Thyroid gland (tissue), 4 donors: ENCODE data around the gene PPP2R5E. TPM values are rescaled to one million over a fixed set of nuclear protein-coding genes. Genes with fewer than 3 reads are reported as not detected.

Experiments
- DNase-seq, 2 donors: peaks; one replicate each; pipeline ENCODE4 v3.0.0-alpha.2; 2019
- H3K27ac ChIP-seq, 3 donors: fragments of 200-600 bp; sonication (generic); 1 replicate in 2 of 3; 2 replicates in 1 of 3; pipeline ENCODE4 v1.5.1; 2016 to 2019; ENCODE audit warnings: mild to moderate bottlenecking in 1 of 3, moderate library complexity in 1 of 3
- H3K27me3 ChIP-seq: fragments of 200-600 bp; sonication (generic); one replicate; pipeline ENCODE4 v1.5.1; 2019
- H3K36me3 ChIP-seq, 2 donors: fragments of 200-600 bp; sonication (generic); one replicate each; pipeline ENCODE4 v1.5.1; 2016 to 2019
- H3K4me1 ChIP-seq, 2 donors: fragments of 200-600 bp; sonication (generic); one replicate each; pipeline ENCODE4 v1.5.1; 2017 to 2019
- H3K4me3 ChIP-seq, 3 donors: fragments of 200-600 bp; sonication (generic); replicated peaks in 1 of 3; 1 replicate in 2 of 3; 2 replicates in 1 of 3; pipeline ENCODE4 v1.5.1; 2016; ENCODE audit warnings: mild to moderate bottlenecking in 1 of 3
- H3K9me3 ChIP-seq: fragments of 200-600 bp; sonication (generic); one replicate; pipeline ENCODE4 v1.5.1; 2017
- CTCF ChIP-seq, 6 experiments: fragments of 200-600 bp in 3 of 6; fragments of 450-650 bp in 3 of 6; sonication (generic) in 3 of 6; IDR thresholded peaks; one replicate each; pipeline ENCODE4 v1.5.1; 2016 to 2019; ENCODE audit warnings: antibody characterized with exemption in 6 of 6, mild to moderate bottlenecking in 2 of 6, inconsistent platforms in 1 of 6, moderate library complexity in 1 of 6
- POLR2A ChIP-seq, 2 donors: fragments of 450-650 bp; IDR thresholded peaks; one replicate each; pipeline ENCODE4 v1.6.1; 2017; ENCODE audit warnings: antibody characterized with exemption in 2 of 2, mild to moderate bottlenecking in 2 of 2, moderate library complexity in 1 of 2
- WGBS, 2 donors: methylation state at CpG; one replicate each; pipeline ENCODE4 v1.1.5; 2017; 5-methylcytosine and 5-hydroxymethylcytosine counted together
- intact Hi-C: fragments of 100-400 bp; cut with DNase I; formaldehyde crosslinking; loops from one replicate; pipeline ENCODE4 v1.15.1; 2023
- total RNA-seq, 4 donors: library from RNA; depleted of rRNA; stranded (reverse); fragments of >200 nt; gene quantifications; one replicate each; pipeline ENCODE4 v1.2.3, GENCODE V29; 2016

PPP2R5E gene
- total RNA-seq, 4 donors from 2014 or later, result 30.0 to 42.3 (median 36.0) TPM

DNA sequence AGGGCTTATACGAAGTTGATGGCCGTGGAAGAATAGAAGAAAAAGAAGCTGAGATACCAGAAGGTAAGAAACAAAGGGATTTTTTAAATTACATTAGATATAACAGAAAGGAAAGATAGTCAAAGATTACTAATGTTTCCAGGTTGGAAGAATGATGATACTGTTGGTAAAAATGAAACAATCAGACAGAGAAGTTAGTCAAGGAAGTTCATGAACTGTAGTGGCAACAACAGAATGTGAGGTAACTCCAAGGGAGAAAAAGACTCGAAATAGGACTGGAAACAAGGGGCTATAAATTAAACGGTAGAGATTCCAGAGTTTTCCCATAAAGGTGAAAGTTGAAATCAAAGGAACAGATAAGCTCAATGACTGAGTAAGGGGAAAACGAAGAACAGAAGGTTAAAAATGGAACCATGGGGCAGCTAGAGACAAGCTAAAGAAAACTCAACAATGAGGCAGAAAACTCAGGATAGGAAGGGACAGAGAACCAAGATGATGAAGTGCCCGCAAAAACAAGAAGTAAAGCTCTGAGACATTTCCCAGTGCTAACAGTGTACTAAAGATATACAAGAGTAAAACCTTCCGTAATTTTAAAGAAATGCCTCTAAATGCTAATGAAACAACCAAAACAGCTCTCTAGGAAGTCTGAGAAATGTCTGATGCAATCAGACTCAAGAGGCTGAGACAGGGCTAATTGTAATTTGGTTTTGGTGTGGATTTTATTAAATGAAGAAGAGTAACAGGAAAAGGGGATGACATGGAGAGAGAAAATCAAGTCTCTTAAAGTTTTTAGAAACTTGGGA lies 70.0 kb downstream of the PPP2R5E start:
- no peak for DNase-seq
- Histone ChIP-seq H3K27me3 (no peaks in the 10 kb centered on the region), H3K27ac (no peak overlapping the region), H3K9me3 (no peaks in the 10 kb centered on the region), H3K36me3 (no peaks in the 10 kb centered on the region), H3K4me1 (peaks cover 14 to 33% of the 10 kb centered on the region in 2 donors), H3K4me3 (no peak overlapping the region)
- TF ChIP-seq CTCF (IDR thresholded peaks at IDR 0.05) (no peak), POLR2A (IDR thresholded peaks at IDR 0.05) (no peak)
- intact Hi-C loops, result no loop called here
- WGBS, 2 donors, result 79 to 84% methylated on average over 7 of the region's 7 CpGs

DNA sequence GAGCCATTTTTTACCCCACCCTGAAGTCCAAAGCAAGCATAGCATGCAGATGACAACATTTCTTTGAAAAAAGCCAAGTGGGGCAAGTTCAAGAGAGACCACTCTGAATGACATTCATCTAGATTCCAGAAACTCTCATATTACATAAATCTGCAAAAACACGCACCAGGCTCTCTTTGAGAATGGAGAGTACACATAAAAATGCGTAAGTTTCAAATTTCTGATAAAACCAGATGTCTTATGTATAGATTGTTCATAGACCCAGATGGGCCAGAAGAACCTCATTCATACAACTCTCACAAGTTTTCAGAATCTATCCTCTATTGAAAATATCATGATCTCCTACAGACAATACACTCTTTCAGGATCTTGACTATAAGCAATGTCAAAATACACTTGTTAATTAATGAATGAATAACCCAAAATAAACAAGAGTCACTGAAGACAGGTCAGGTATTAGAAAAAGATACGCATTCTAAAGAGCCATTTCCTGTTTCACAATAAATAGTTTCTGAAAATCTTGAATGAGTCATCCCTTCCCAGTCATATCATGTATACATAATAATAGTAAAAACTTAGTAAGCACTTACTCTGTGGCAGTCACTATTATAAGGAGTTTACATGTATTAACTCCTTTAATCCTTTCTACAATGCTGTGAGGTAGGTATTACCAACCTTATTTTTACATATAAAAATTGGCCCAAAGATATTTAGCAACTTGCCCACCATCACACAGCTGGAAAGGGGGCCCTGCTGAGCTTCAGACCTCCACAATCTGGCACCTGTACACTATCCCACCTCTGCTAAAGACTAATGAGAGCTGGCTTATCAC lies 72.0 kb downstream of the PPP2R5E start:
- intact Hi-C loops, result no loop called here
- Histone ChIP-seq H3K27ac (no peak overlapping the region), H3K27me3 (no peaks in the 10 kb centered on the region), H3K9me3 (no peaks in the 10 kb centered on the region), H3K4me3 (no peak overlapping the region), H3K36me3 (no peaks in the 10 kb centered on the region), H3K4me1 (peaks cover 6 to 31% of the 10 kb centered on the region in 2 donors)
- DNase-seq, result no peak
- 73 to 80% methylated on average over 3 of the region's 3 CpGs for WGBS, 2 donors
- TF ChIP-seq CTCF (IDR thresholded peaks at IDR 0.05) (no peak), POLR2A (IDR thresholded peaks at IDR 0.05) (no peak)

GRCh38 chr14:63468294-63468693 lies 74.9 kb downstream of the PPP2R5E start:
- no peaks in the 10 kb centered on the region for H3K27me3 ChIP-seq
- no peaks in the 10 kb centered on the region for H3K9me3 ChIP-seq
- H3K4me1 ChIP-seq, result peaks cover 6 to 26% of the 10 kb centered on the region in 2 donors
- intact Hi-C loops, result no loop called here
- no peak for DNase-seq
- no peak overlapping the region for H3K4me3 ChIP-seq
- TF ChIP-seq CTCF (IDR thresholded peaks at IDR 0.05) (no peak), POLR2A (IDR thresholded peaks at IDR 0.05) (no peak)
- WGBS, 2 donors, result 67 to 80% methylated on average over 1 of the region's 1 CpG
- no peaks in the 10 kb centered on the region for H3K36me3 ChIP-seq
- H3K27ac ChIP-seq, result no peak overlapping the region

DNA sequence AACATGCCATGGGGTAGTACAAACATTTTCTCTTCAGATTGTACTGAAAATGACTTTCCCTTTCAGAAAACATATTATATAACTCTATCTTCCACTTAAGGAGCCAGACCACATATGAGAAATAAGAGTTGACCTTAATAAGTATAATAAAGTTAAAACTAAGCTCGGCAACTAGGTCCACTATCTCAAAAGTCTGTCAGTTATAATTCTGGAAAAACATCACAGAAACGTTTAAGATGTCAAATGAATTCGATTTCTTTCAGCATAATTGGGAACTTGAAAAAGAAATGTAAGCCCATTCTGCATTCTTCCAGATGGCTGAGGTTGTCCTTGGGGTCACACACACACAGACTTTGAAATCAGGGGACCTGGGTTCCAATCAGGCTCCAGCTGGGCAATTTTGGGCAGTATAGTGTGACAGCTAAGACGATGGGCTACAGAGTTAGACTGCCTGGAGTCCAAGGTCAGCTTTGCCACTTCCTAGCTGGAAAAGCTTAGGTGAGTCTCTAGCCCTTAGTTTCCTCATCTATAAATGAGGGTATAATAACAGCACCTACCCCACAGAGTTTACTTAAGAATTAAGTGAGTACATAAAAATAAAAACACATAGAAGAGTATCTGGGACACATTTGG lies 75.6 kb downstream of the PPP2R5E start:
- Histone ChIP-seq H3K4me1 (peaks cover 6 to 22% of the 10 kb centered on the region in 2 donors), H3K4me3 (no peak overlapping the region), H3K27ac (no peak overlapping the region), H3K36me3 (no peaks in the 10 kb centered on the region), H3K9me3 (no peaks in the 10 kb centered on the region), H3K27me3 (no peaks in the 10 kb centered on the region)
- no peak for TF ChIP-seq POLR2A (IDR thresholded peaks at IDR 0.05)
- intact Hi-C loops, result no loop called here
- no peak for DNase-seq
- WGBS, 2 donors, result 74% methylated on average over 4 of the region's 4 CpGs

DNA sequence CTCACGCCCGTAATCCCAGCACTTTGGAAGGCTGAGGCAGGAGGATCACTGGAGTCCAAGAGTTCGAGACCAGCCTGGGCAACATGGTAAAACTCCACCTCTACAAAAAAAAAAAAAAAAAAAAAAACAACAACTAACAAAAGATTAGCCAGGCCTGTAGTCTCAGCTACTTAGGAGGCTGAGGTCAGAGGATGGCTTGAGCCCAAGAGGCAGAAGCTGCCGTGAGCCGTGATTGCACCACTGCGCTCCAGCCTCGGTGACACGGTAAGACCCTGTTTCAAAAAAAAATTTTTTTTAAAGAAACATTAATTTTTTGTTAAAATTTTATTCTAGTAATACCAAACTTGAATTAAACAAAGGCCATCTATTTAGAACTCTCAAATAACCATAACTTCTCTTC lies 77.8 kb downstream of the PPP2R5E start:
- no peak overlapping the region for H3K4me3 ChIP-seq
- no peaks in the 10 kb centered on the region for H3K27me3 ChIP-seq
- 90 to 94% methylated on average over 8 of the region's 8 CpGs for WGBS, 2 donors
- intact Hi-C loops, result no loop called here
- H3K9me3 ChIP-seq, result no peaks in the 10 kb centered on the region
- H3K4me1 ChIP-seq, result peaks cover 0 to 14% of the 10 kb centered on the region in 2 donors
- TF ChIP-seq POLR2A (IDR thresholded peaks at IDR 0.05) (no peak), CTCF (IDR thresholded peaks at IDR 0.05) (no peak)
- no peaks in the 10 kb centered on the region for H3K36me3 ChIP-seq
- DNase-seq, result no peak
- no peak overlapping the region for H3K27ac ChIP-seq
